HG03521 (cell line): ENCODE results near the gene TCIRG1.

ENCODE experiments used
- ATAC-seq: cut with Tn5 transposase; IDR thresholded peaks from one replicate; pipeline ENCODE4 v1.9.1; 2021; ENCODE audit warnings: mild to moderate bottlenecking, moderate library complexity; ENCODE audit not compliant: unreplicated experiment

Gene TCIRG1

GRCh38 chr11:68016904-68017817 is 21.7 kb upstream of the TCIRG1 start:
- ATAC-seq: no peak

- no peak for ATAC-seq
Measured at GRCh38 chr11:68017980-68018729, 20.7 kb upstream of the TCIRG1 start.

GRCh38 chr11:68018730-68019190 is 20.1 kb upstream of the TCIRG1 start:
- no peak for ATAC-seq

GRCh38 chr11:68019486-68019885 is 19.3 kb upstream of the TCIRG1 start:
- ATAC-seq: no peak

- ATAC-seq: no peak
Measured at GRCh38 chr11:68020575-68020974, 18.2 kb upstream of the TCIRG1 start.

- ATAC-seq: no peak
Measured at GRCh38 chr11:68021167-68021787, 17.5 kb upstream of the TCIRG1 start.

- ATAC-seq: no peak
Measured at GRCh38 chr11:68022531-68022930, 16.3 kb upstream of the TCIRG1 start.

- ATAC-seq: no peak
Measured at GRCh38 chr11:68024508-68024907, 14.3 kb upstream of the TCIRG1 start.

- ATAC-seq: no peak
Measured at GRCh38 chr11:68025047-68025446, 13.8 kb upstream of the TCIRG1 start.

- ATAC-seq: no peak
Measured at GRCh38 chr11:68026391-68027105, 12.3 kb upstream of the TCIRG1 start.

GRCh38 chr11:68027667-68028066 is 11.2 kb upstream of the TCIRG1 start:
- no peak for ATAC-seq

GRCh38 chr11:68028802-68029545 is 9.9 kb upstream of the TCIRG1 start:
- ATAC-seq: no peak

- peak; percentile 94 for ATAC-seq
Measured at GRCh38 chr11:68030318-68031143, 8.3 kb upstream of the TCIRG1 start, which contains the start of gene NDUFS8. Gene NDUFS8, plus strand, starts transcription at chr11:68030681. Its CDS starts 1,471 bp downstream, at chr11:68032152.

GRCh38 chr11:68031144-68031464 is 7.7 kb upstream of the TCIRG1 start:
- ATAC-seq: no peak

GRCh38 chr11:68032003-68032402 is 6.8 kb upstream of the TCIRG1 start:
- no peak for ATAC-seq

GRCh38 chr11:68032997-68033707 is 5.7 kb upstream of the TCIRG1 start:
- ATAC-seq: no peak

- no peak for ATAC-seq
Measured at GRCh38 chr11:68033708-68034045, 5.1 kb upstream of the TCIRG1 start.

- no peak for ATAC-seq
Measured at GRCh38 chr11:68035266-68035876, 3.5 kb upstream of the TCIRG1 start.
